SJCRH30 (cell line): Measurements from ENCODE around the gene NDUFB2. TPM values are rescaled to one million over a fixed set of nuclear protein-coding genes. Genes with fewer than 3 reads are reported as not detected.
"Not testable (repeated sequence)": the region's sequence is repeated elsewhere in the genome, so short reads cannot be mapped to it uniquely, and the experiment has no call there.

Experiments
- DNase-seq, 2 experiments: peaks; one replicate each; pipeline ENCODE4 v3.0.0-alpha.2; 2015 to 2020
- H3K27ac ChIP-seq: fragments of 250-450 bp; sonication (Bioruptor Pico); 2 replicates; pipeline ENCODE4 v1.5.1; 2020; ENCODE audit warnings: mild to moderate bottlenecking, moderate library complexity
- H3K27me3 ChIP-seq: fragments of 250-450 bp; sonication (Bioruptor Pico); 2 replicates; pipeline ENCODE4 v1.5.1; 2020; ENCODE audit warnings: mild to moderate bottlenecking, moderate library complexity
- H3K36me3 ChIP-seq: fragments of 250-450 bp; sonication (Bioruptor Pico); 2 replicates; pipeline ENCODE4 v1.5.1; 2020; ENCODE audit warnings: mild to moderate bottlenecking, moderate library complexity
- H3K4me1 ChIP-seq: fragments of 250-450 bp; sonication (Bioruptor Pico); 2 replicates; pipeline ENCODE4 v1.5.1; 2020; ENCODE audit warnings: mild to moderate bottlenecking, moderate library complexity
- H3K4me3 ChIP-seq: fragments of 250-450 bp; sonication (Bioruptor Pico); 2 replicates; pipeline ENCODE4 v1.5.1; 2020; ENCODE audit warnings: mild to moderate bottlenecking, moderate library complexity
- H3K9me3 ChIP-seq: fragments of 250-450 bp; sonication (Bioruptor Pico); replicated peaks from 2 replicates; pipeline ENCODE4 v1.5.1; 2020; ENCODE audit warnings: mild to moderate bottlenecking, moderate library complexity
- total RNA-seq: library from RNA; depleted of rRNA; stranded (reverse); fragments of >200 nt; shearing (Covaris generic); gene quantifications from 2 replicates; pipeline ENCODE4 v1.2.3, GENCODE V29; 2014

Gene NDUFB2
- total RNA-seq, 1 experiment from 2014 or later = 158 TPM

DNA sequence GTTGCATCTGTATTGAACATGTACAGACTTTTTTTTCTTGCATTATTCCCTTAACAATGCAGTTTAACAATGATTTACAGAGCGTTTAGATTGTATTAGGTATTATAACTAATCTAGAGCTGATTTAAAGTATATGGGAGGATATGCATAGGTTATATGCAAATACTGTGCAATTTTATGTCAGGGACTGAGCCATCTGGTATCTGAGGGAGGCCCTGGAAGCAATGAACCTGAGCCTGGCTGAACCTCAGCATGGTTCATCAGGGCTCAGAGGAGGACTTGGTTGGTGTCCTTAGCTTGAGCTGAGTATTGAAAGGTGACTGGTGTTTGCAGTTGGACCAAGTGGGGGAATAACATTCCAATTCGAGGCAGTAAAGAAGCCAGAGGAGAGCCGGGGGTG, 19.0 kb upstream of the NDUFB2 start:
- Histone ChIP-seq H3K4me1 (peaks cover 3% of the 10 kb centered on the region; the same call in 1 of the 2 replicates), H3K9me3 (no peaks in the 10 kb centered on the region), H3K27ac (no peak overlapping the region), H3K27me3 (no peaks in the 10 kb centered on the region), H3K4me3 (no peak overlapping the region), H3K36me3 (no peaks in the 10 kb centered on the region)
- DNase-seq = no peak

DNA sequence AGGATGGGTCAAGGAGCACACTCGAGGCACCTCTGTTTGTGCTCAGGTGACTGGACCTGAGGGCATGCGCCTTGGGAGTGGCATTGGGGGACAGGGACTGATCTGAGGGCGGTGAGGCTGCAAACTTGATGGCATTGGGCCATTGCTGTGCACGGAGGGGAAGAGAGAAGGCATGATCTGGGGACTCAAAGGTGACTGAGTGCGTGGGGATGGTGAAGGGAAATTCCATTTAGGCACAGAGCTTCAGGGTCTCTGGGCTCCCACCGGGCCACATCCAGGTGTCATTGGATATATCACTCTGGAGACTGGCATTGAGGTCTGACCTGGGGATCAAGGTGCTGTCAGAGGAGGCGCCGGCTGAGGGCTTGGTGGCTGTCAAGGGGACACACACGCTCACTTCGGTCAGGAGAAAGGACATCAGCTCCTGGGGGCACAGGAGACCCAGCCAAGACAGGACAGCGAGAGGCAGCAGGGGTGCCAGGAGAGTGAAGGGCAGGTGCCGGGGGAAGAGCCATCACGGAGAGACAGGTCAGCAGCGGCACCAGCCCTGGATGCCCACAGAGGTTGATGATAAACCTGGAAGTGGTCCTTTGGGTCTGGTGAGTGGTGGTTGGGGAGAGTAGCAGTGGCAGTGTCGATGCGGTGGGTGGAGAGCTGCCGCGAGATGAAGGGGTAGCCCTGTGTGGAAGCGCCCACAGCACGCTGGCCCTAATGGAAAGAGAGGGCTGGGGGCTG, 18.3 kb upstream of the NDUFB2 start:
- Histone ChIP-seq H3K4me1 (peaks cover 6% of the 10 kb centered on the region), H3K27ac (no peak overlapping the region), H3K4me3 (no peak overlapping the region), H3K27me3 (no peaks in the 10 kb centered on the region), H3K9me3 (no peaks in the 10 kb centered on the region), H3K36me3 (no peaks in the 10 kb centered on the region)
- no peak for DNase-seq

DNA sequence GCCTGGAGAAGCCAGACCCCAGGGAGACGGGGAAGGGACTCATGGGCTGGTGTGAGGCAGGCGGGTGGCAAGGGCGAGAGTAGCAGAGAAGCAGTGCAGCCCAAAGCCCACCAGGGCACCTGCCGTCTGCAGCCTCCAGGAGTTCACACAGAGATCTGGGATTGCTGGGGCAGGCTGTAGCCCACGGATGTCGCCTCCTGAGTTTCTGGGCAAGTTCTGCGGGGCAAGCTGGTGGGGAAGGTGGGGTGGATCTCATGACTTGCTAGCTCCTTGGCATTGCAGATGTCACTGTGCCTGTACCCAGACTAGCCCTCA, 17.7 kb upstream of the NDUFB2 start:
- Histone ChIP-seq H3K27me3 (no peaks in the 10 kb centered on the region), H3K27ac (no peak overlapping the region), H3K4me1 (peaks cover 11% of the 10 kb centered on the region), H3K36me3 (no peaks in the 10 kb centered on the region), H3K9me3 (no peaks in the 10 kb centered on the region), H3K4me3 (no peak overlapping the region)
- DNase-seq = no peak

DNA sequence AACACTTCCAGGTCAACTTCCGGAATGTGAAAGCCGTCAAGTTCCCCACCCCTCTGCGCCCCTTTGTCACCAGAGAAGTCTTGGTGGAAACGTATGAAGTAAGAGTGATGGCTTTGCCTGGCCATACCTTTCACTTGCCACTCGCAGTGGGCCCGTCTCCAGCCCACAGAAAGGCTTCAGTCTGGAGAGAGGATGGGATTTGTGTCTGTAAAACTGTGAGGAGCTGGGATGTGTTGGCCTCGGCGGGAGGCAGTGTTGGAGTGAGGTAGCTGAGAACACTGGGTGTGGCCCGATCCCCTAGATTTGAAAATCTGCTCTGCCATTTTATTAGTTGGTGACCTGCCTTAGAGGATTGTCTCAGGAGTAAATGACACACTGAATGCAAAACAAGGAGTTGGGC, 17.3 kb upstream of the NDUFB2 start:
- Histone ChIP-seq H3K27me3 (no peaks in the 10 kb centered on the region), H3K4me1 (peaks cover 15% of the 10 kb centered on the region), H3K9me3 (no peaks in the 10 kb centered on the region), H3K4me3 (no peak overlapping the region), H3K36me3 (no peaks in the 10 kb centered on the region), H3K27ac (no peak overlapping the region)
- no peak for DNase-seq

DNA sequence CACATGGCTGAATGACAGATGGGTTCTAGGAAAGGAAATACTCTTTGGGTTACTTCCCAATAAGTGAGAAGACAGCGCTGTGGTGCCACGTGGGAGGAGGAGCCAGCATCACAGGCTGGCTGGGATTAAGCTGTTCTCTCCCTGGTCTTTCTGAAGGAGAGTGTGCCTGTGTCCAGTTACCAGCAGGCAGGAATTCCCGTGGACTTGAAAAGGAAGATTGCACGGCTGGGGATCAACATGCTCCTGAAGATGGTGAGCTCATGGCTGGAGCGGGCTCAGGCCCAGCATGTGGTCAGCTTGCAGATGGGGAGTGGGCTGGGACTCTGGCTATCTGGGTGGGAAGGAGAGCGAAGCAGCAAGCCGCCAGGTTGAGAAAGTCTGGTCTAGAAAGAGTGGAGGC, 15.6 kb upstream of the NDUFB2 start:
- Histone ChIP-seq H3K4me1 (peaks cover 12% of the 10 kb centered on the region), H3K4me3 (no peak overlapping the region), H3K36me3 (no peaks in the 10 kb centered on the region), H3K27me3 (no peaks in the 10 kb centered on the region), H3K27ac (no peak overlapping the region), H3K9me3 (no peaks in the 10 kb centered on the region)
- no peak for DNase-seq

DNA sequence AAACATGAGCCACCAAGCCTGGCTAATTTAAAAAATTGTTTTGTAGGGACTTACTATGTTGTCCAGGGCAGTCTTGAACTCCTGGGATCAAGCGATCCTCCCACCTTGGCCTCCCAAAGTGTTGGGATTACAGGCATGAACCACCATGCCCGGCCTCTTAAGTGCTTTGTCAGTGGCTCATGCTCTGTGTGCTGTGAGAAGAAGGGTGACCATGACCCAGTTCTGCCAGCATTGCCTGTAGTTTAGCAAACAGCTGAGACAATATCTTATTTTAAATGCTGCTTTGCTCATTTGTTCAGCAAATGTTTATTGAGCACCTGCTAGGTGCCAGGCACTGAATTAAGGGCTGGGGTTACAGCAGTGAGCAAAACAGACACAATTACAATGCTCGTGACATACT, 14.7 kb upstream of the NDUFB2 start:
- Histone ChIP-seq H3K4me3 (no peak overlapping the region), H3K9me3 (no peaks in the 10 kb centered on the region), H3K4me1 (peaks cover 12% of the 10 kb centered on the region), H3K36me3 (no peaks in the 10 kb centered on the region), H3K27ac (no peak overlapping the region), H3K27me3 (no peaks in the 10 kb centered on the region)
- no peak for DNase-seq

DNA sequence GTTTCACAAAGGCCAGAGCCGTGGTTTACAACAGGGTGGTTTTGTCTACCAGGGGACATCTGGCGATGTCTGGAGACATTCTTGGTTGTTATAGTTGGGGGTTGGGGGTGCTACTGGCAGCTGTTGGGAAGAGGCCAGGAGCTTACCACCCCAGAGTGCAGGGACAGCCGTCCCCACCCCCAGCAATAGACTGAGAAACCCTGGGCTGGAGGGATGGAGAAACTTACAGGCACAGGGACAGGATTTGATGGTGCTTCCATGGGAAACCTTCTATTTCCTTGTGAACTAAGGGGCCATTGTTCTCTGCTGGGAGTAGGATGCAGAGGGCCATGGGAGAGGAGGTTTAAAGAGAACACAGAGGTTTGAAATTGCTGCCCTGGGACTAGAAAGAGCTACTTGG, 12.9 kb upstream of the NDUFB2 start:
- Histone ChIP-seq H3K36me3 (no peaks in the 10 kb centered on the region), H3K27ac (peak overlapping the region; percentile 42), H3K4me1 (peaks cover 12% of the 10 kb centered on the region), H3K9me3 (no peaks in the 10 kb centered on the region), H3K27me3 (no peaks in the 10 kb centered on the region), H3K4me3 (no peak overlapping the region)
- DNase-seq = peak; percentile 78 to 85

DNA sequence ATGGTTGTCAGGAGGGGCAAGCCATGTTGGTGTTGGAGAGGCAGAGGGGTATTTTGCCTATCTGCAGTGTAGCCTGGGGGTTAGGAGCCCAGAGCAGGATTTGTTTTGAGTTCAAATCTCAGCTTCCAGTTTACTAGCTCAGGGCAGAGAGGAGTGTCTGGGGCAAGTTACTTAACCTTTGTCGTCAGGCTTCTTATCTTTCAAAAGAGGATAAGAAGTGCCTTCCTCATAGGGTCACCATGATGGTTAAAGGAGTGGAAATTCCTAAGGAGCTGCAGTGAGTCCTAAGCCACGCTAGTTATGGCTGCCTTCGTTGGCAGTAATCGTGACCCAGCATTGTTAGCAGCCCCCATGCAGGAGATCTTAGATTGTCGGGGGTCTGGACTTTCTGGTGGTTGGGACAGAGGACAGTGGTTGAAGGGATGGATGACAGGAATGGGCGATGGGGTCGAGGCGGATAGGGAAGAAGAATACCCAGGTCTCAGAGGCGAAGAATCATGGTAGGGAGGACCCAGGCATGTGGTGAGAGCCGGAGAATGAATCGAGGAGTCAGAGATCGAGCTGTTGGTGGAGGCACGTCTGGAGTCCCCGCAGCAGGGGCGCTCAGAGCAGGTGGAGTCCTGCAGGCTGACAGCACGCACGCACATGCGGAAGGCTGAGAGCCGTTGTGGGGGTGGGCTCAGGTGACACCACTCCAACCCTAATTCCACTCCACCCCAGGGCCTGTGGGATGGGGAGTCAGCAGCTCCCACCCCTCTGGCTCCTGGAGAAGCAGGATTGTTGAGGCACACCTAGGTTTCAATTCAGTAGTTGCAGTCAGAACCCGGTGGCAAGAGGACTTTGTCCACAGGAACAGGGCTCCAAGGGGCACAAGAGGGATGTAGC, 12.2 kb upstream of the NDUFB2 start:
- DNase-seq = no peak
- peaks cover 12% of the 10 kb centered on the region for H3K4me1 ChIP-seq
- H3K27ac ChIP-seq = peak overlapping the region; percentile 42; the same call in 1 of the 2 replicates
- no peaks in the 10 kb centered on the region for H3K27me3 ChIP-seq
- no peaks in the 10 kb centered on the region for H3K9me3 ChIP-seq
- H3K36me3 ChIP-seq = no peaks in the 10 kb centered on the region
- no peak overlapping the region for H3K4me3 ChIP-seq

DNA sequence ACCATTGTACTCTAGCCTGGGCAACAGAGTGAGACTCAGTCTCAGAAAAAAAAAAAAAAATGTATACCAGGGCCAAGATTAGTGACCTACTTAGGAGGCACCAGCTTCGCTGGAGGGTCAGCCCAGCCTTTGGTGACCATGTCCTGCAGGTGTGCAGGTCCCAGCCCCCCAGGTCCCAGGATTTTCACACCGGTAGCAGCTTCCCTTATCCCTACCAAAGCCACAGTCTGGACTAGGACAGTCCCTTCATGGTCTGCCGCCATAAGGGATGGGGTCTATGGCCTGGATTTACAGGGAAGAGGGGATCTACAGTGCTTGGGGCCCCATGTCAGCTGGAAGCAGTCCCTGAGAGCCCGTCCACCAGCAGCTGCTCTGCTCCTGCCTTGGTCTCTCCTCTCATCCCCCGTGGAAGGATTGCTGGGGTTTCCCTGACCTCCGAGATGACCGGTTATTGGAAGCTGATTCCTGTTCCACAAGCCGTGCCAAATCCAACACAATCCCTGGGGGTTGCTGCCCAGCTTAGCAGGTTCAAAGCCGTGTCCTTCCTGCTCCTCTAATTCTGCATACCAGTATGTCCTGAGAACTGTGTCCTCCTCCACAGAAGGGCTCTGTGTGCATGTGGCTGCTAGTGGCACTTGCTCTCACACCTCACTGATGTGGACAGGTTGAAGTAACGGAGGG, 11.0 kb upstream of the NDUFB2 start:
- H3K27ac ChIP-seq = no peak overlapping the region
- no peak overlapping the region for H3K4me3 ChIP-seq
- H3K36me3 ChIP-seq = no peaks in the 10 kb centered on the region
- H3K9me3 ChIP-seq = no peaks in the 10 kb centered on the region
- H3K27me3 ChIP-seq = no peaks in the 10 kb centered on the region
- DNase-seq = no peak
- H3K4me1 ChIP-seq = peaks cover 12% of the 10 kb centered on the region

DNA sequence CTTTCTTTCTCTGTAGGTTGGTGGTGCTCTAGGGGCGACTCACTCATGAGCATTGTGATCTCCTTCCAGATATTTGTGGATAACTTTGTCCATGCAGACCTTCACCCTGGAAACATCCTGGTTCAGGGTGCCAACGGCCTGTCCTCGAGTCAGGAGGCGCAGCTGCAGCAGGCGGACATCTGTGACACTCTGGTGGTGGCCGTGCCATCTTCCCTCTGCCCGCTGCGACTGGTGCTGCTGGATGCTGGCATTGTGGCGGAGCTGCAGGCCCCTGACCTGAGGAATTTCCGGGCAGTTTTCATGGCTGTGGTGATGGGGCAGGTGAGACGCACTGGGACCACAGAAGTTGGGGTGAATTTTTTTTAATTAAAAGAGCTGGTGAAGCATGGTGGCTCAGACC, 9.6 kb upstream of the NDUFB2 start:
- Histone ChIP-seq H3K27ac (no peak overlapping the region), H3K27me3 (no peaks in the 10 kb centered on the region), H3K9me3 (no peaks in the 10 kb centered on the region), H3K36me3 (no peaks in the 10 kb centered on the region), H3K4me1 (peaks cover 12% of the 10 kb centered on the region), H3K4me3 (no peak overlapping the region)
- no peak for DNase-seq

DNA sequence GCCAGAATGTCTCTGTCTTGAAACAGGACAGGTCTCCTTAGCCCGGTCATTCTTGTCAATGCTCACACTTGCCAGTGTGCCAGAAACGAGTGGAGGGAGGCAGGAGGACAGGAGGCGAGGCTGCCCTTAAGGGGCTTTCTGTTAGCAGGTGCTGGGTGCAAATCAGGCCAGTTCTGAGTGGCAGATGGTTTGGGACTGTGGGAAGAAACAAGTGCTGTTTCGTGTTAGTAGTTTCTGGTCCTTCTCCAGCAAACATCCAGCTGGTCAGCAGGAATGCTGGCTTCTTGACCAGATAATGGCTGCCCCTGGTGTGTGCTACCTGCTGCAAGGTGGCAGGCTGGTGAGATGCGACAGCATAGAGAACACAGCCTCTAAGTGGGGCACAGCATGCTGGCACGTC, 8.2 kb upstream of the NDUFB2 start:
- Histone ChIP-seq H3K27ac (no peak overlapping the region), H3K4me1 (peaks cover 9% of the 10 kb centered on the region), H3K36me3 (no peaks in the 10 kb centered on the region), H3K4me3 (no peak overlapping the region), H3K27me3 (no peaks in the 10 kb centered on the region), H3K9me3 (no peaks in the 10 kb centered on the region)
- no peak for DNase-seq

DNA sequence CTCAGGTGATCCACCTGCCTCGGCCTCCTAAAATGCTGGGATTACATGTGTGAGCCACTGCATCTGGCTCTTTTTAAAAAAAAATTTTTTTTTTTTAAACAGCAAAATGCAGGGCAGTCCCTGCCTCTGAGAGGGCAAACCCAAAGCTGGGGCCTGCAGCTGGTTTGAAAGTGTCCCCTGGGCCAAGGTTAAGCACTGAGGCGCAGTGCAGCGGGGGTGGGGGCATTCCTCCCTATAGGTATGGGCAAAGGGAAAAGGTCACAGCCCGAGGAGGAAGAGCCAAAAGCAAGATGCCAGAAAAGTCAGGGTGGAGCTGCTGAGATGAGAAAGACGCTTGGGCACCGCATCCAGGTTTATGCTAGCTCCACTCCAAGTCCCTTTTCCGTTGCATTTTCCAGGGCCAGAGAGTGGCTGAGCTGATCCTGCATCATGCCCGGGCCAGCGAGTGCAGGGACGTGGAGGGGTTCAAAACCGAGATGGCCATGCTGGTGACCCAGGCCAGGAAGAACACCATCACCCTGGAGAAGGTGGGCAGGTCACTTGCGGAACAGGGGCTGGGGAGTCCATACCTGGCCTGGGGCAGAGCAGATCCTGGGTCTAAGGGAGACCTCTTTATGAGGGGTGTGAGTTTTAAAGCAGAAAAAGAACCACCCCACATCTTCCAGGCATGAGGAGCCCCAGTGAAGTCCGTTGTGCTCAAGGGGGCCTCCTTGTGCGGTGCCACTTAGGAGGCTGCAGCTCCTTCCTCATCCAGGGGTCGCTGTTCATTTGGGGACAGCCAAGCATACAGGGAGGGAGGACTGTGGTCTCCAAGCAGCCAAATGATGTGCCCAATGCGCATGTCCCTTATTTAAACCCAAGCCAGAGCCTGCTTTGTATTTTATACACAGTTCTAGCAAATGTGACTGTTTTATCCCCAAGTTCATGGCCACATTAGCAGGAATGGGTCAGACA, 7.0 kb upstream of the NDUFB2 start:
- no peaks in the 10 kb centered on the region for H3K27me3 ChIP-seq
- H3K36me3 ChIP-seq = no peaks in the 10 kb centered on the region
- no peaks in the 10 kb centered on the region for H3K4me1 ChIP-seq
- H3K27ac ChIP-seq = no peak overlapping the region
- DNase-seq = no peak
- H3K9me3 ChIP-seq = no peaks in the 10 kb centered on the region
- H3K4me3 ChIP-seq = no peak overlapping the region

DNA sequence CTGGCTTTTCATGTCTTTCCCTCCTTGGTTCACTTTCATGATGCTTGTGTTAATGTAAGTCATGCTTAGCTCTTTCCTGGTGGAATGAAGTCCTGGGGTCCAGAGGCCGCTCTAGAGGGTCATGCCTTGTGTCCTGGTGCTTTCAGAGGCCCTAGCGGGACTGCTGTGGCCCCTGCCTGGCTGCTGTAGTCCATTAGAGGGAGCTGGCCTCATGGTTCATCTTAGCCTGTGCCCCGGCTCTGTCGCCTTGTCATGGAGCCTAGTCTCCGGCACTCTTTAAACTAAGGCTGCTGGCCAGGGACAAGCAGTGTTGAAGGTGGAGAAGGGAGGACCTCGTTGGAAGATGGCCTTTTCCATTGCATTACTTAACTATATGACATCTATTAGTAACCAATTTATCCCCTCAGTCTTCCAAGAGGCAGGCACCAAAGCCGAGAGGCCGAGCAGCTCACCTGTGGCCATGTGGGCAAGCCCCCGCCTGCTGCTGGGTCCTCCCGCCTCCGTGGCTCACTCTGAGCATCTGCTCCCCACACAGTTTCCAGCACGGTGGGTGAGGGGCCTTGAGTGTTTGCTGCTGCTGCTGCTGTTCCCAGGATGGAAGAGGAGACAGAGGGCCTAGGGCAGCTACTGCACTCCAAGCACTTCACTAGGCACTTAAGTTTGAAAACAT, 5.0 kb upstream of the NDUFB2 start:
- Histone ChIP-seq H3K27ac (no peak overlapping the region), H3K4me1 (no peaks in the 10 kb centered on the region), H3K36me3 (no peaks in the 10 kb centered on the region), H3K4me3 (no peak overlapping the region), H3K27me3 (no peaks in the 10 kb centered on the region), H3K9me3 (no peaks in the 10 kb centered on the region)
- DNase-seq = no peak

DNA sequence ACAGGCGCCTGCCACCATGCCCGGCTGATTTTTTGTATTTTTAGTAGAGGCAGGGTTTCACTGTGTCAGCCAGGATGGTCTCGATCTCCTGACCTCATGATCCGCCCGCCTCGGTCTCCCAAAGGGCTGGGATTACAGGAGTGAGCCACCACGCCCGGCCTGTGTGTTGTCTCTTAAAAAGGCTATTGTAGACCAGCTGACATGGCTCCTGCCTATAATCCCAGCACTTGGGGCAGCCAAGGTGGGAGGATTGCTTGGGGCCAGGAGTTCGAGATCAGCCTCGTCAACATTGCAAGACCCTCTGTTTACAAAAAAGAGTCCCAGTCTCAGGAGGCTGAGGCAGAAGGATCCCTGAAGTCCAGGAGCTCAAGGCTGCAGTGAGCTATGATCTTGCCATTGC, 2.7 kb upstream of the NDUFB2 start:
- H3K36me3 ChIP-seq, DNase-seq, H3K9me3 ChIP-seq, H3K4me1 ChIP-seq, H3K27me3 ChIP-seq, H3K27ac ChIP-seq, H3K4me3 ChIP-seq: not testable (repeated sequence)
